ENCODE measurements around the gene ARMH4.
A peak's percentile ranks its signal among the peaks of the same experiment; 100 is the strongest.

ARMH4 gene

DNA sequence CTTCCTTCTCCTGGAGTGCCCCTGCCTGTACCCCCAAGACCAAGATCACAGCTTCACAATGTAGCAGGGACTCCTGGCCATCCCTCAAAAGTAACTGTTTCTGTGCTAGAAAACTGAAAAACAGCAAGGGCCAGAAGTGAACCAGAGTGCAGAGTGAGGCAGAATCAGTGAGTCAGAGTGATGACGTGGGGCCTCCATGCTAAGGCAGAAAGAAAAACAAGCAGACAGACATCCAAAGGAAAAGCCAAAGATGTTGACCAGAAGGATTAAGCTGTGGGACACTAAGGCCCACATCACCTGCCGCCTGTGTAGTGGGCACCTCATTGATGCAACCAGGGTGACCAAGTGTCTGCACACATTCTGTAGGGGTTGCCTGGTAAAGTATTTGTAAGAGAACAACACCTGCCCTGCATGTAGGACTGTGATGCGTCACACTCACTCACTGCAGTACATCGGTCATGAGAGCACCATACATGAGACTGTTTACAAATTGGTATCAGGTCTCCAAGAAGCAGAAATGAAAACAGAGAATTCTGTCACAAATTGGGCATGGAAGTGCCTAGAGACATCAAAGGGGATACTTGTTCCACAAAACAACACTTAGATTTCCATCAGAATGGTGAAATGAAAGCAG lies 51.2 kb downstream of the ARMH4 start:
- peak; percentile 69 for DNase-seq (ENCODE audit: low spot score)

DNA sequence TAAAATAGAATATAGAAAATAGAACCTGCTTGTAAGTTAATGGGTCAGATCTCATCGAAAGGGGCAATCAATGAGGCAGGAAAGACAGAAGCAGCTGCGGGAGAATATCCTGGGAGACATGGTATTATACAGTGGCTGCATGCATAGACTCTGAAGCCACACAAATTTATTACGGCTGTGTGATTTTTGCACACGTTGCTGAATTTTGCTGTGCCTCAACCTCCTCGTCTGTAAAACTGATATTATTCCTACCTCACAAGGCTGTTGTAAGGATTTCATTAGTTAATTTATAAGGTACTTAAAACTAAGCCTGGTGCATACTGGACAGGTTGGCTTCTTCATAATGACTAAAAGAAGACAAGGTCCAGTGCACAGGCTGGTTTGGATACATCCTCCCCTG lies 52.3 kb downstream of the ARMH4 start:
- DNase-seq (ENCODE audit: low spot score) = no peak

- DNase-seq (ENCODE audit: low spot score) = no peak
Observed at GRCh38 chr14:58098507-58098906, 53.5 kb downstream of the ARMH4 start.

GRCh38 chr14:58096731-58097130 lies 55.3 kb downstream of the ARMH4 start:
- DNase-seq (ENCODE audit: low spot score) = no peak

DNA sequence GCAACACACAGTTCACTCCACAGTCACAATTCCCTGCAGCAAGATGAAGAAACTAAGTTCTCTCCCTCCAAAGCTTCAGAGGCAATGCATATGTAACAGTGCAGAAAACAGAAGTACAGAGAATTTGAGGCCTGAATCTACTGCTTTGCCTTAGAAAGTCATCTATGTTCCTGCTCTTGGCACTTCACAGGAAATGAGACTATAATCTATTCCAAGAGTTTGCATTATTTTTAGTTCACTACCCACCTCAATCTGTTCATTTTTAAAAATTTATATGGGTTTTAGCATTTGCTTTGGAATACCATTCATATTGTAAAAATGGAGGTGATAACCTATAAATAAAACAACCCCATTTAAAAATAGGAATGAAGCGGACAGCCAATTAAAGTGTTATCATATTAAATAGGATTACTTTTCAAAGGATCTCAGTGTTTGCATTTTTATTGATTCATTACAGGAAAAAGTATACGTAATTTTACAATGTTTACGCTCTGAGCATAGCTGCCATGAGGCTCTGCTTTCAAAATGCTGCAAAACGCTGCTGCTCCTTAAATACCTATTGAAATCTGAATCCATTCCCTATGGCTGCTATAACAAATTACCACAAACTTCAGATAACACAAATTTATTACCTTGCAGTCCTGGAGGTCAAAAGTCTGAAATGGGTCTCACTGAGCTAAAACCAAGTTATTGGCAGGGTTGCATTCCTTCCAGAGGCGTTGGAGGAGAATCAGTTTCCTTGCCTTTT lies 60.0 kb downstream of the ARMH4 start:
- no peak for DNase-seq (ENCODE audit: low spot score)

GRCh38 chr14:58089612-58090011 lies 62.4 kb downstream of the ARMH4 start:
- no peak for DNase-seq (ENCODE audit: low spot score)

DNA sequence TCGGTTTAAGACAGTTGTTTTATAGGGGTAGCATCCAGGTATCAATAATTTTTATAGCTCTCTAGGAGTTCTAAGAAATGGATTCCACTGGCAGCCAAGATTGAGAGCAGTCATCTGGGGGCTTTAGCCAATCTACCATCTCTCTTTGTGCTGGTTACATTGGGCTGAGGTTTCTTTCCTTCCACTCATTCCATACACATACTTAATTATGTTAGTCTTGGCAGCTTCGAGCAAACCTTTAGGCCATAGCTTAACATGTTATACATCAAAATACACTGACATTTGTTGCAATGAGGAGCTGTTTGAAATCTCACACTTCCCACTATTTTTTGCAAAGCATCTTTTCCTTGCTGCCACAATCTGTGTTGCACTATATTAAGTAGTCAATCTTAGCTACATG lies 63.1 kb downstream of the ARMH4 start:
- DNase-seq (ENCODE audit: low spot score) = no peak

- DNase-seq (ENCODE audit: low spot score) = no peak
Observed at GRCh38 chr14:58085877-58086276, 66.1 kb downstream of the ARMH4 start.

- DNase-seq (ENCODE audit: low spot score) = peak; percentile 73
Observed at GRCh38 chr14:58082491-58083098, 69.4 kb downstream of the ARMH4 start.

- DNase-seq (ENCODE audit: low spot score) = no peak
Observed at GRCh38 chr14:58082011-58082410, 70.0 kb downstream of the ARMH4 start.

DNA sequence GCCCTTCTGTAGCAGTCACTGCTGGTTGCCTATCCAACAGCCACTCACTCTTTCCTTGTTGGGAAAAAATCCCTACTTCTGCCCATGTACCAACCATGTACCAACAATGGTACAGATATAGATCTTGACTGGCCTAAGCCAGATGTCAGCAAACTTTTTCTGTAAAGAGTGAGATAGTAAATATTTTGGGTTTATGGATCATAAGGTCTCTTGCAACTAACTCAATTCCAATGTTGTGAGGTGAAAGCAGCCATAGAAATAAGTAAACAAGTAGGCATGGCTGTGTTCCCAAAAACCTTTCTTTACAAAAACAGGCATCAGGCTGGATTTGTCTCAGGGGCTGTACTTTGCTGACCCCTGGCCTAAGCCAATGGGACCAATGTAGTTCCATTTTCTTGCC lies 73.5 kb downstream of the ARMH4 start:
- no peak for DNase-seq (ENCODE audit: low spot score)

DNA sequence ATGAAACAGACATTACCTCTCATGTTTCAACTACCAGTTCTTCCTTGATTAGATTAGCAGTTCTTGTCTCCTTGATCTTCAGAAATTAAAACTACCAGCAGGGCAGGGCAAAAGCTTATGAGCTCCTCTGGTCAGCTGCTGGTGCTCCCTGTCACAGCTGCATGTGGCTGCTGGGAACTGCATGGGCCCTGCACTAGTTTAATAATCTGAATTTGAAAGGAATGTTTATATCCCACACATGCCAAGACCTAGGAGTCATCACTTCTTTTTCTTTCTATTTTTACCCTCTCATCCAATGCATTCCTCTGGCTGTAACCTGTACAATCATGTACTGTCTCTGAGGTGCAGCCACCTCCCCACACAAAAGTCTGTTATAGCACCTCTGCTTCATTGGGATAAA lies 73.9 kb downstream of the ARMH4 start:
- peak; percentile 76 for DNase-seq (ENCODE audit: low spot score)

DNA sequence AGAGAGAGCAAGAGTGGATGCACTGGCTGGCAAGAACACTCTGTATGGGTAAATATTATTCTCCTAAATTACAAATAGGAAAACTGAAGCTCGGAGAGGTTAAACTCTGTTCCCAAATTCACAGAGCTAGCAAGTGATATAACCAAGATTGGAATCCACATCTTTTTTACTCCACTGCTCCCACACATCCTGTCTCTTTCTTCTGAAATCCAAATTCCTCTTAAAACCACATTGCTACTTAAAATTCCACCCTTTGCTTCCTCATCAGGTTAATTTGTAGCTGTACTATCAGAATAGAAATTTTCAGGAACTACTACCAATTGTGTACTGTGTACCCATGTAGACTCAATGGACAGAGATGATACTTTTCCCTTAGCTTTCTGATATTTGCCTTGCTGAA lies 74.4 kb downstream of the ARMH4 start:
- DNase-seq (ENCODE audit: low spot score) = no peak

DNA sequence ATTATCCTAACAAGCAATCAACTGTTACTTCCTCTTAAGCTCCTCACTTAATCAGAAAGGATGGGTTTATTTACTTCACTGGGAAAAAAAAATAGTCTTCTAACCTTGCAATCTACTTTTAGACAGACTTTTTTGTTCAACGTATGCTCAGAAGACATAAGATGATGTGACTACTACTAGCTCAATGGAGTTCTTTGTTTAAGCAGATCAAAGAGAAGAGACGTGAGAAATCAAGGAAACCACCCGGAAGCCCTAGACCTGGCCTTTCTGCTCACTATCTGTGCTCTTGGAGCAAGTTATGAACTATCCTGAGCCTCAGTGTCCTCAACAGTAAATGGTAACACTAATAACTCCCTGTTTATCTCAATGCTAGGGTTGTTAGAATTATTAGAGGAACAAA lies 78.5 kb downstream of the ARMH4 start:
- no peak for DNase-seq (ENCODE audit: low spot score)

DNA sequence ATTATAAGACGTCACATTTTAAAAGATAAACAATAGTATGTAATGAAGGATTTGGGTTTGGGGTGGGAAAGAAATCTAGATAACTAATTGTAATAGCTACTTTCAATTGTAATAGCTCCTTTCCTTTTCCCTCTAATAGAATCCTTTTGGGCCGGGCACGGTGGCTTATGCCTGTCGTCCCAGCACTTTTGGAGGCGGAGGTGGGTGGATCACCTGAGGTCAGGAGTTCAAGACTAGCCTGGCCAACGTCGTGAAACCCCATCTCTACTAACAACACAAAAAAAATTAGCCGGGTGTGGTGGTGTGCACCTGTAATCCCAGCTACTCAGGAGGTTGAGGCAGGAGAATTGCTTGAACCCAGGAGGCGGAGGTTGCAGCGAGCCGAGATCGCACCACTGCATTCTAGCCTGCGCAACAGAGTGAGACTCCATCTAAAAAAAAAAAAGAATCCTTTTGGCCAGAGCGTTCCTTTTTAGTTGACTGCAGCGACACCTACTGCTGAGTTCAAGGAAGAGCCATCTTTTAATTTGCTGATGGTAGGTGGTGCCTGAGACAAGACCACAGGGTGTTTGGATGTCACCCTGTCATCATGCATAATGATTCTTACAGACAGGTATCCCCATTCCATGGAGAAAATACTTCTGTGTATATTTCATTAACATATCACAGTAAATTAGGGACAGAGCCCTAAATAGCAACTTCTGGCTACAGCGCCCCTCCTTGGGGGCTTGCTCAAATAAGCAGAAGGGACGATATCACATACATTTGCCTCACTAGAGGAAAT lies 79.5 kb downstream of the ARMH4 start:
- DNase-seq (ENCODE audit: low spot score) = peak; percentile 56

DNA sequence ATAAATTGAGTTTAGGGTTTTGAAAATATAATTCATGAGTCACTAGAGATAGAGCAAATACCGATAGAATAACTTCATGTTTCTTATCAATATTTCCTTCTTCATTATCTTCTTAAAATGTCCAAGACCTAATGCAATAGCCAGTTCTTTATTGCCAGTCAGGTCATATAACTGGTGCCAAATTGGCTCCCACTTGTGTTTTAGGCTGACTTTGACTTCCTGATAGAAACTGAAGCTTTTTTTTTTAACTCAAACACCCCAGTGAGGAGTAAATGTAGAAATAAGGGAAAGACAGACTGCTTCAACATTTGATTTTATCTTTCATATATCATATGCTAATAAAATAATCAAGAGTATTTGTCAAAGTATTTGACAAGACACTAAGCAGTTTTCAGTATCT lies 80.7 kb downstream of the ARMH4 start:
- no peak for DNase-seq (ENCODE audit: low spot score)

DNA sequence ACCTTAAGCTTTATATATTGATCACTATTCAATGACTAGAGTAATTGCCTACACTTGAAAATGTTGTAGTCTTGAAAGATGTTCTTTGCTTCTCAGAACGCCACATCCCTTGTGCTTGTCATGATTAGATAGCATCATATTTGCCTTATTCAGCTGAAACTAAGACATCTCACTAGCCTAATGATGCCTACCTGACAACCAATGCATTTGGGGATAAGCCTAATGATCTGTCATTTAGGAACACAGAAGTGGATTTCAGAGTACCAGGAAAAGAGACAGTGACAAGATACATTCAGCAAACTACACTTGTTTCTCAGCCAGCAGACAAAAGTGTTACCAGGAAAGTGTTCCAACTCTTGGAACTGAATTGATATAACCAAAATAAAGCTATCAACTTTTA lies 83.7 kb downstream of the ARMH4 start:
- no peak for DNase-seq (ENCODE audit: low spot score)

DNA sequence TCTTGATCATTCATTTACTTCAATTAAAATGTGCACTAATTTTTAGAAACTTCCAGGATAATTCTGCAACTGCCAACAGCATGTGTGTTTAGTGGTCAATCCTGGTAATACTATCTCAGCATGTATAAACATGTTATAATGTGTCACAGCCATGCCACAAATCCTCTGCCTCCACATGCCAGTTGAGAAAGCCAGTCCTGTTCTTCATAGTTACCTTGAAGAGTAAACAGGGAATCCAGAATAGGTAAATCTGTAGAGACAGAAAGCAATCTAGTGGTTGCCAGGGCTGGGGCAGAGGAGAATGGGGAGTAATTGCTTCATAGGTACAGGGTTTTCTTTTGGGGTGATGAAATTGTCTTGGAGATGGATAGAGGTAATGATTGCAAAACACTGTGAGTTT lies 85.9 kb downstream of the ARMH4 start:
- no peak for DNase-seq (ENCODE audit: low spot score)

GRCh38 chr14:58061581-58061980 lies 90.4 kb downstream of the ARMH4 start:
- DNase-seq (ENCODE audit: low spot score) = no peak

GRCh38 chr14:58060898-58061297 lies 91.1 kb downstream of the ARMH4 start:
- no peak for DNase-seq (ENCODE audit: low spot score)

DNA sequence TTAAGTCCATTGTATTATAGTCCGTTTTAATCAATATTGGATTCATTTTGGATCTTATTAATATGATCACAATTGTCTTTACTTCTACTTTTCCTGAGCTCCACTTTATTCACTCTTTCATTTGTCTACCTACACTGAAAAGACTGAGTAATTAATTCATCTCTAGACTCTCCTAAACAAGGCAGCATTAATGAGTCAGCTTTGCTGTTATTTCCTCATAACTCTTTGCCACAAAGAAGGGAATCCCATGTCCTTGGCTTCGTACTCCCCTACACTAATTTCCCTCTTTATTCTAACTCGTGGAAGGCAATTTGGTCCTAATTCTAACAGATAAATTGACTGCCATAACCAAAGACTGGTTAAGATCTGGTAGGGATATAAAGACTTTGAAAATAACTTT lies 91.9 kb downstream of the ARMH4 start:
- no peak for DNase-seq (ENCODE audit: low spot score)

- no peak for DNase-seq (ENCODE audit: low spot score)
Observed at GRCh38 chr14:58059126-58059525, 92.9 kb downstream of the ARMH4 start.

GRCh38 chr14:58055497-58056010 lies 96.5 kb downstream of the ARMH4 start:
- DNase-seq (ENCODE audit: low spot score) = no peak

Measured in AG08396 (cell line).